Endothelial cell of hepatic sinusoid (primary cell): ENCODE data around the gene ACOT8.

Source experiments
- in situ Hi-C: cut with HindIII; loops from 2 replicates; pipeline ENCODE4 v1.10.0; 2017; ENCODE audit warnings: low sequenced_read_pairs

Gene ACOT8

GRCh38 chr20:45888681-45889080 is 31.5 kb upstream of the ACOT8 start:
- in situ Hi-C loops: no loop called here

- in situ Hi-C loops: no loop called here
Observed at GRCh38 chr20:45887346-45887715, 30.1 kb upstream of the ACOT8 start, which contains the start of gene SPATA25. TSS of gene SPATA25 (minus strand) at chr20:45887622. CDS start at chr20:45887590, 32 bp downstream.

DNA sequence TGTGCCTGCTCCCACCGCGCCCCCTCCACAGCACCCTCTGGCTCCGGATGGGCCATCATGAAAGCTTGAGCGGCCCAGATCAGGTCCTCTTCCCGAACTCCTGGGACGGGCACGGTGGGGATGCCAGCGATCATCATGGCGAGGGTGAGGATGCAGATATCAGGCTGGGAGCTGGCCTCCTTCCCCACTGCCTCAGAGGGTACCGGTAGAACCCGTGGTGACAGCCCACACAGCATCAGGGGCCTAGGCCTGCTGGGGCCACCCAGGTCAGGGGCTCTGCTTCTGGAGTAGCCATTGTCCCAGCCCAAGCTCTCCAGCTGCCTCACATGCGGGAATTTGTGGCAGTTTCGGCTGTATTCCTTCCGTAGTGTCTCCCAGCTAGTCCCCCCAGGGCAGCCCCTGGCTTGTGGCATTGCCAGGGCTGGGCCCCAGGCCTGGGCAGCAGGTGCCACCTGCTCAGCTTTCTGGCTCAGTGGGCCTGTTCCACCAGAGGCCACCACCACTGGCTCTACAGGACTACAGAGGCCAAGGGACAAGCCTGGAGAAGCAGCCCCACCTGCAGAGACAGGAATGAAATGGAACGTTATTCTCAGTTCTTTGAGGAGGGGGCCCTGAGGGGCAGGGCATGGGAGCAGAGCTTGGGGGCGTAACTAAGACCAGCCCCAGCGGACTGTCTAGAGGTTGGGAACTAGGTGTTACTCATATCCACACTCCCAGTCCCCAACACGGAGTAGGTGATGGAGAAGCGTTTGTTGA is 29.6 kb upstream of the ACOT8 start:
- in situ Hi-C loops: no loop called here

DNA sequence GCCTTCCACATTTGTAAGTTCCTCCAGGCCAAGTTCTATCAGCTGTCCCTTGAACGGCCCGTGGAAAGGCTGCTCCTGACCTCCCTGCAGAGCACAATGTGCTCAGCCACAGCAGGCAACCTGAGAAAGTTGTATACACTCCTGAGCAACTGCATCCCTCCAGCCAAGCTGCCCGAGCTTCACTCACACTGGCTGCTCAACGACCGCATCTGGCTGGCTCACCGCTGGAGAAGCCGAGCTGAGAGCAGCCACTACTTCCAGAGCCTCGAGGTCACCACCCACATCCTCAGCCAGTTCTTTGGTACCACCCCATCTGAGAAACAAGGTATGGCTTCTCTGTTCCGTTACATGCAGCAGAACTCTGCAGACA is 25.9 kb upstream of the ACOT8 start:
- in situ Hi-C loops: no loop called here

DNA sequence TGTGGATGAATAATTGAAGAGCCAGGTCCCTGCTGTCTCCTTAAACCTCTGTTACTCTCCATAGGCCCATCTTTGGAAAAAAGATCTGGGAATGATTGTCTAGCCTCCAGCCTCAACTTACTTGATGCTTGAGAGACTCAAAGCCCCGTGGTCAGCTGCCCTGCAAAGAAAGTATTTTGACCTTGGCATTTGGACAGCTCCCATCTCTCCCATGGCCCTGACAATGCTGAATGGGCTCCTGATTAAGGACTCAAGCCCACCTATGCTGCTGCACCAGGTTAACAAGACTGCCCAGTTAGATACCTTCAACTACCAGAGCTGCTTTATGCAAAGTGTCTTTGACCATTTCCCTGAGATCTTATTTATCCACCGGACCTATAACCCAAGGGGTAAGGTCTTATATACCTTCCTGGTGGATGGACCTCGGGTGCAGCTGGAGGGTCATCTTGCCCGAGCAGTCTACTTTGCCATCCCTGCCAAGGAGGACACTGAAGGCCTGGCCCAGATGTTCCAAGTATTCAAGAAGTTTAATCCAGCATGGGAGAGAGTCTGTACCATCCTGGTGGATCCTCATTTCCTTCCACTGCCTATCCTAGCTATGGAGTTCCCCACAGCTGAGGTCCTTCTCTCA is 25.4 kb upstream of the ACOT8 start:
- in situ Hi-C loops: no loop called here

DNA sequence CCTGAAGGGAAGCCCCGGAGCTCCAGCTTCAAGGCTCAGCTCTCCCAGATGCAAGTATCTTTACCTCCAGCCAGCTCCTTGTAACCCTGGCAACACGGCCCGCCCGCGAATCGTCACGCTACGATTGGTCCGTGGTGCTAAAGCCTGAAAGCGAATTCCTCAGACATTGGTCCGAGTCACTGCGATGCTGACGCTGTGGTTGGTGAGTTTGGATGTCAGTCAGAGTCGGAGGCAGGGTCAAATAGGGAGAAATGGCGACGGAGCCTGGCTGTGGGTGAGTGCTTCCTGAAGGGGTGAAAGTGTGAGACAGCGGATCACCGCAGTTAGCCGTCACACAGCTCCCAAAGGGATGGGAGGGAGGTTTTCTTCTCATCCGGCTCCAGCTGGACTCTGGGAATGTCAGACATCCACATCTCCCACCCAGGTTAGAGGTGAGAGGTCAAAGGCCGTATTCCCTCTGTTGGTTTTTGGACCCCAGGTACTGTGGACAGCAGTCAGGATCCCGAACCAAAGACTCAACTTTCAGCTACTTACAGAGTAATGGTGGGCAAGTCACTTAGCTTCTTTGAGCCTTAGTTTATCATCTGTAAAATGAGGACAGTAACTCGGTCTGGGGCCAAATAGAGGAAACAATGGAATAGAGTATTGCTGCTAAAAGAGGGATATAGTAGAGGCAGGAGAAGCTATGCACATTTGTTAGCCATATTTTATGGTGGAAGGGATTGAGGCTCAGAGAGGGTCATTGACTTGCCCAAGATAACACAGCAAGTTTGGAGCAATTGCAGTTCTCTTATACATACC is 24.0 kb upstream of the ACOT8 start, which contains the start of gene ZSWIM1:
ZSWIM1 (plus strand) TSS at position 240 of the 801 bp plus-strand sequence. CDS start 1,366 bp downstream, outside the sequence.
- in situ Hi-C loops: no loop called here

- in situ Hi-C loops: no loop called here
Observed at GRCh38 chr20:45878076-45878761, 21.0 kb upstream of the ACOT8 start.

GRCh38 chr20:45874576-45874975 is 17.4 kb upstream of the ACOT8 start:
- in situ Hi-C loops: loop anchor here (5.0 kb wide), 1 partner anchor 62 kb away; the partner anchor contains the start of gene UBE2C

GRCh38 chr20:45874104-45874481 is 16.9 kb upstream of the ACOT8 start:
- in situ Hi-C loops: loop anchor here (5.0 kb wide), 1 partner anchor 62 kb away; the partner anchor contains the start of gene UBE2C

DNA sequence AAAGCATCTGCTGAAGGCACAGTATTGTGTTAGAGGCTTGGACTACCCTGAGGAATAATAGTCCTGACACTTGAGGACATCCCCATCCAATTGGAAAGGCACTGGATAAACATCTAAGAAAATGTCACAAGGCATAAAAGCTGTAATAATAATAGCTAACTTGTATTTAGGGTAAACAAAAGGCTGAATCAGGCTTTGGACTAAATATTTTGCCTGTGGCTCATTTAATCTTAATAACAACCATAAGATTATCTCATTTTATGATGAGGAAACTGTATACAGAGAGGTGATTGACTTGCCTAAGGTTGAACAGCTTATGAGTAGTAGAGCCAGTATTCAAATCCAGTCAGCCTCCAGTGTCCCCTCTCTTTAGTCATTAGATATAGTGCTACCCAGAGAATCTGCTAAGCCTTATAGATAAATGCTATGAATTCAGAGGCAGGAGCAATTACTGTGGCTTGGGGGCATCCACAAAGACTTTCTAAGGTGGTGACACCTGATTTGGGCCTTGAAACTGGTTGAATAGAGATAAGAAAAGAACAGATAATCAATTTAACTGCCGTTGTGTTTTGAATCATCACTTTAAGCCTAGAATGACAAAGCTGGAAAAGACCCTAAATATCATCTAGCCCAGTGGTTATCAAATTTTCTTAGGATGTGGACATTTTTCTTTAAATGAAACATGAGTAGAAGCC is 16.4 kb upstream of the ACOT8 start:
- in situ Hi-C loops: loop anchor here (5.0 kb wide), 1 partner anchor 61 kb away; the partner anchor contains the start of gene UBE2C

DNA sequence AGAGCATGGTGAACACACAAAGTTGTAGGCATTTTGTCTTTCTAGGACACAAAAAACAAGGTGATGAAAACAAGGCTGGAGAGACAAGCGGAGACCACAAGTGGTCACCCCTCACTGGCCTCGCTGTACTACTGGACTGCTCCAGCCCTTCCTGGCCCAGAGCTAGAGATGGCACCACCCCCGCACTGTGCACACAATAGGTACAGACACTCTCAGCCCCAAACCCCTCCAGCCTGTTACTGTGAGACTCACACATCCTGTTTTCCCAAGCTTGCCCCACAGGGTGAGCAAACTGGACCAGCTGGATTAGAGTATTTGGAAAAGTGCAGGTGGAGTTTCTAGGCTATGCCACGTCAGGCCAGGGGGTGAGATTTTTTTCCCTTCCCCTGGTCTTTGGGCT is 15.4 kb upstream of the ACOT8 start:
- in situ Hi-C loops: loop anchor here (5.0 kb wide), 1 partner anchor 60 kb away; the partner anchor contains the start of gene UBE2C

GRCh38 chr20:45867819-45868176 is 10.6 kb upstream of the ACOT8 start:
- in situ Hi-C loops: no loop called here

DNA sequence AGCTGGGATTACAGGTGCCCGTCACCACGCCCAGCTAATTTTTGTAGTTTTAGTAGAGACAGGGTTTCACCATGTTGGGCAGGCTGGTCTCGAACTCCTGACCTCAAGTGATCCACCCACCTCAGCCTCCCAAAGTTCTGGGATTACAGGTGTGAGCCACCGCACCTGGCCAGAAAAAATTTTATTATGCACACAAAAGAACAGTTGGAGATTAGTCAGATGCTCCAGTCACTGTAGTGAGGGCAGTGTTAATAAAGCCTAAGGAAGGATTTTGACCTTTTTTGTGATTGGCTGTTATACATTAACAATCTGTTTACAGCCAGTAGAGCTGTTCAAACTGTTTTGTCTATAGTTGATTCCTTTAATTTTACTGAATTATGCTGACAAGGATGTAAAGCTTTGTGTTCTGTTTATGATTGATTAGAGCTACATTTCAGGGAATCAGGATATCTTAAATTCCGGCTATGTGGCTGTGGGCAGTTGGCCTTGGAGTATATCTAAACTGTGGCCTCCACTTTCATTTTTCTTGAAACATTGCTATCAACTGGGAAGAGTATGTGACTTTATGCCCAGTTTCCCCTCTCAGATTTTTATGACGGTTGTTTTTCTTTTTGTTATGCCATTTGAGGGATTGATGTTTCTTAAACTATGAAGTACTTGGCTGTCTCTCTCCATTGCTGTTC is 10.1 kb upstream of the ACOT8 start:
- in situ Hi-C loops: no loop called here

DNA sequence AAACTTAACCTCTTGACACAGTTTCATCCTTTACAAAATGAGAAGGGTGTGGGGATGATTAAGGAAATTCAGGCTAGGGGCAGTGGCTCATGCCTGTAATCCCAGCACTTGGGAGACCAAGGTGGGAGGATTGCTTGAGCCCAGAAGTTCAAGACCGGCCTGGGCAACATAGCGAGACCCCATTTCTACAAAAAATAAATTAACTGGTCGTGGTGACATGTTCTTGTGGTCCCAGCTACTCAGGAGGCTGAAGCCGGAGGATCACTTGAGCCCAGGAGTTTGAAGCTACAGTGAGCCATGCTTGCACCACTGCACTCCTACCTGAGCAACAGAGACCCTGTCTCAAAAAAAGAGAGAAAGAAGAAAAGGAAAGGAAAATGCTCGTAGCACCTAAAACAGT is 9.3 kb upstream of the ACOT8 start:
- in situ Hi-C loops: no loop called here

- in situ Hi-C loops: no loop called here
Observed at GRCh38 chr20:45863543-45864470, 6.6 kb upstream of the ACOT8 start.

DNA sequence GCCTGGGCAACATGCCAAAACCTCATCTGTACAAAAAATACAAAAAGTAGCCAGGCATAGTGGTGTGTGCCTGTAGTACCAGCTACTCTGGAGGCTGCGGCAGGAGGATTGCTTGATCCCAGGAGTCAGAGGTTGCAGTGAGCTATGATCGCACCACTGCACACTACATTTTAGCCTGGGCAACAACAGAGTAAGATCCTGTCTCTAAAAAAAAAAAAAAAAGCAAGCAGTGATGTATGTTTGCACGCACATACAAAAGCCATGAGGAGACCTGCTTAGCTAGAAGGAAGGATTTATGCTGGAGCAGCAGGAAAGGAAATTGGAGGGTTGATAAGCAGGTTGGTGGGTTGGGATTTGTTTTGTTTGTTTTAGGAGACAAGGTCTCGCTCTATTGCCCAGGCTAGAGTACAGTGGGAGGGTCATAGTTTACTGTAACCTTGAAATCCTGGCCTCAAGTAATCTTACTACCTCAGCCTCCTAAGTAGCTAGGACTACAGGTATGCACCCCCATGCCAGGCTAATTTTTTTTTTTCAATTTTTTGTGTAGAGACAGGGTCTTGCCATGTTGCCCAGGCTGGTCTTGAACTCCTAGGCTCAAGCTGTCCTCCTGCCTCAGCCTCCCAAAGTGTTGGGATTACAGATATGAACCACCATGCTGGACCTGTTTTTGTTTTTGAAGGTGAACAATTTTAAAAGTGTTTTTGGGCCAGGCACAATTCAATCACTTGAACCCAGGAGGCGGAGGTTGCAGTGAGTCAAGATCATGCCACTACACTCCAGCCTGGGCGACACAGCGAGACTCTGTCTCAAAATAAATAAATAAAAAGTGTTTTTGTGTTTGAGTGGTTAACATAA is 4.3 kb upstream of the ACOT8 start:
- in situ Hi-C loops: no loop called here

DNA sequence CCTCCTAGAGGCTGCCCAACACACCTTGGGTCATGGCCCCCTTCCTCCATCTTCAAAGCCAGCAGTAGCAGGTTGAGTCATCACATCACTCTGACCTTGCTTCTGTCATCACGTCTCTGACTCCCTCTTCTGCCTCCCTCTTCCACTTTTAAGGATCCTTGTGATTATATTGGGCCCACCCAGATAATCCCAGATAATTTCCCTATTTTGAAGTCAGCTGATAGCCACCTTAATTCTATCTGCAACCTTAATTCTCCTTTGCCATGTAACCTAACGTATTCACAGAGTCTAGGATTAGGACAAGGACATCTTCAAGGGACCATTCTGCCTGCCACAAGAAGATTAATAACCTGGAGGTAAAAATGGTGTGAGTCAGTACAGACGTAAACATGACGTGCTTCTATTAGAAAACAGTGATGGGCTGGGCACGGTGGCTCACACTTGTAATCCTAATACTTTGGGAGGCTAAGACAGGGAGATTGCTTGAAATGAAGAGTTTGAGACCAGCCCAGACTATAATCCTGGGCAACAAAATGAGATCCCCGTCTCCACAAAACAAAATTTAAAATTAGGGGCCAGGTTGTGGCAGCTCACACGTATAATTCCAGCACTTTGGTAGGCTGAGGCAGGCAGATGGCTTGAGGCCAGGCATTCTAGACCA is 3.5 kb upstream of the ACOT8 start:
- in situ Hi-C loops: no loop called here
